HUES48 (cell line): ENCODE data around the gene UBL7.

Experiments
- H3K27ac ChIP-seq: one replicate; pipeline ENCODE4 v1.7.0; 2013; ENCODE audit warnings: low read depth, low read length, inconsistent platforms
- H3K27me3 ChIP-seq: 2 replicates; pipeline ENCODE4 v1.6.1; 2013; ENCODE audit warnings: mild to moderate bottlenecking, low read length; ENCODE audit not compliant: control insufficient read depth, insufficient read depth
- H3K36me3 ChIP-seq: 2 replicates; pipeline ENCODE4 v1.6.1; 2013; ENCODE audit warnings: low read length; ENCODE audit not compliant: control insufficient read depth, insufficient read depth
- H3K4me1 ChIP-seq: 2 replicates; pipeline ENCODE4 v1.6.1; 2013; ENCODE audit warnings: mild to moderate bottlenecking, low read length; ENCODE audit not compliant: control insufficient read depth, insufficient read depth
- H3K4me3 ChIP-seq: 2 replicates; pipeline ENCODE4 v1.5.1; 2013; ENCODE audit warnings: mild to moderate bottlenecking, low read depth, low read length
- H3K9ac ChIP-seq: 2 replicates; pipeline ENCODE4 v1.6.1; 2013; ENCODE audit warnings: mild to moderate bottlenecking, low read depth, low read length, moderate library complexity
- H3K9me3 ChIP-seq: 2 replicates; pipeline ENCODE4 v1.6.1; 2013; ENCODE audit warnings: low read length; ENCODE audit not compliant: control insufficient read depth, insufficient read depth

The UBL7 gene

GRCh38 chr15:74396445-74397238 lies 64.3 kb downstream of the UBL7 start:
- Histone ChIP-seq H3K4me3 (no peak overlapping the region), H3K36me3 (no peaks in the 10 kb centered on the region), H3K9ac (no peak overlapping the region), H3K4me1 (peaks cover 9% of the 10 kb centered on the region; the same call in 1 of the 2 replicates), H3K9me3 (no peaks in the 10 kb centered on the region), H3K27ac (no peak overlapping the region), H3K27me3 (no peaks in the 10 kb centered on the region)

DNA sequence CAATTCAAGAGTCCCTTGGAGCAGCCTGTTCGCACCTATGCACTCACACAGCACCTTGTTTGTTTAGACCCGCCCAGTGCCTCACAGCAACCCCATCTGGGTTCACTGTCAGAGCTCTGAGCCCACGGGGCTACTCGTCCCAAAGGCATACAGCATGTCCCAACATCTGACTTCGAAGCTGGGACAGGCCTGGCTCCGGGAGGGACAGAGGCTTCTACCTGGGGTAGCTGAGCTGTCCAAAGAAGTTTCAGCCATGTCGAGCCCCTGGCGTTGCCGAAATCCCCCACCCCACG lies 64.9 kb downstream of the UBL7 start:
- no peak overlapping the region for H3K4me3 ChIP-seq
- H3K9me3 ChIP-seq = no peaks in the 10 kb centered on the region
- H3K9ac ChIP-seq = no peak overlapping the region
- no peaks in the 10 kb centered on the region for H3K36me3 ChIP-seq
- H3K27ac ChIP-seq = no peak overlapping the region
- H3K4me1 ChIP-seq = peaks cover 7% of the 10 kb centered on the region; the same call in 1 of the 2 replicates
- no peaks in the 10 kb centered on the region for H3K27me3 ChIP-seq
